Activated gamma-delta T cell treated with anti-CD3 and anti-CD28 coated beads, Interleukin-2, amount 50 U/mL, for 16 hours (primary cell): ENCODE results near the gene TRIB2.

Source experiments
- DNase-seq: peaks from one replicate; pipeline ENCODE4 v3.0.0-alpha.2; 2020; ENCODE audit warnings: low read depth

TRIB2 gene

GRCh38 chr2:12720754-12721378, 4.1 kb downstream of the TRIB2 start:
- no peak for DNase-seq

GRCh38 chr2:12721566-12722446, 5.1 kb downstream of the TRIB2 start:
- DNase-seq: no peak

GRCh38 chr2:12722447-12723316, 5.9 kb downstream of the TRIB2 start:
- no peak for DNase-seq

- no peak for DNase-seq
Measured at GRCh38 chr2:12723736-12724463, 7.2 kb downstream of the TRIB2 start.

- no peak for DNase-seq
Measured at GRCh38 chr2:12725233-12726187, 8.8 kb downstream of the TRIB2 start.

- DNase-seq: no peak
Measured at GRCh38 chr2:12726271-12726670, 9.5 kb downstream of the TRIB2 start.

GRCh38 chr2:12727065-12727464, 10.3 kb downstream of the TRIB2 start:
- no peak for DNase-seq

GRCh38 chr2:12727641-12728040, 10.9 kb downstream of the TRIB2 start:
- DNase-seq: no peak

- peak; percentile 31 for DNase-seq
Measured at GRCh38 chr2:12728221-12728777, 11.6 kb downstream of the TRIB2 start.

GRCh38 chr2:12730265-12730664, 13.5 kb downstream of the TRIB2 start:
- DNase-seq: no peak

- DNase-seq: no peak
Measured at GRCh38 chr2:12731701-12732280, 15.1 kb downstream of the TRIB2 start.

- no peak for DNase-seq
Measured at GRCh38 chr2:12732651-12733050, 15.9 kb downstream of the TRIB2 start.

GRCh38 chr2:12733846-12734245, 17.1 kb downstream of the TRIB2 start:
- no peak for DNase-seq

- DNase-seq: no peak
Measured at GRCh38 chr2:12734914-12735654, 18.3 kb downstream of the TRIB2 start.

GRCh38 chr2:12737297-12737696, 20.6 kb downstream of the TRIB2 start:
- no peak for DNase-seq

- no peak for DNase-seq
Measured at GRCh38 chr2:12737738-12738485, 21.2 kb downstream of the TRIB2 start.

GRCh38 chr2:12739721-12740254, 23.1 kb downstream of the TRIB2 start:
- DNase-seq: no peak

GRCh38 chr2:12741380-12741779, 24.6 kb downstream of the TRIB2 start:
- no peak for DNase-seq
